Endothelial cell of umbilical vein (primary cell): ENCODE measurements around the gene NDUFA6.

Source experiments
- CTCF ChIP-seq, 2 donors: IDR thresholded peaks; 1 replicate in 1 of 2; 2 replicates in 1 of 2; pipeline ENCODE4 v1.5.1; 2011; ENCODE audit warnings: low read length in 2 of 2, mild to moderate bottlenecking in 2 of 2, moderate library complexity in 2 of 2, control low read depth in 1 of 2, inconsistent platforms in 1 of 2, low read depth in 1 of 2; ENCODE audit not compliant: insufficient read depth in 1 of 2; ENCODE audit errors: extremely low read depth in 1 of 2
- MAX ChIP-seq: IDR thresholded peaks from 2 replicates; pipeline ENCODE4 v1.6.1; 2011; ENCODE audit not compliant: insufficient read depth, insufficient read length
- POLR2A ChIP-seq: IDR thresholded peaks from 2 replicates; pipeline ENCODE4 v1.6.1; 2012; ENCODE audit warnings: low read depth, mild to moderate bottlenecking, control low read depth, low read length
- POLR2AphosphoS5 ChIP-seq: IDR thresholded peaks from 2 replicates; pipeline ENCODE4 v1.6.1; 2012; ENCODE audit warnings: low read depth, mild to moderate bottlenecking, control low read depth, low read length, moderate library complexity; ENCODE audit not compliant: insufficient read depth

DNA sequence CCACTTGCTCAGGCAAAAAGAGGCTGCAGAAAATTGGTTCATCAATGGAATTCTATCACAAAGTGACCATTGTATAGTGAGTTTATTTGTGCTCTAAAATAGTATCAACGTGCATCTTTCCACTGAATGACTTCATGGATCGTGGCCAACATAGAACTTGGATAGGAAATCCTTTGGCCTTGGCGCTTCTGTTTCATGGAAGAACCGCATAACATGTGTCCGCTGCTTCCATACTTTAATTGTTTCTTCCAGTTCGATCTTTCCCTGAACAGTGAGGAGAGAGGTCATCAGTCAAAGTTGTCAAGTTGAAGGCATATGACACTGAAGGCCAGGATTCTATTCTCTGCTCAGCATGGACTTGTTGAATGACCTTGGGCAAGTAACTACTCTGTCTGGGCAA is 4.5 kb downstream of the NDUFA6 start:
- no peak for TF ChIP-seq CTCF (IDR thresholded peaks at IDR 0.05; ENCODE audit: extremely low read depth in 1 of 2, insufficient read depth in 1 of 2, low read depth in 1 of 2, low read length in 2 of 2)
- no peak for TF ChIP-seq MAX
- no peak for TF ChIP-seq POLR2AphosphoS5
- TF ChIP-seq POLR2A, result no peak
